Osteoblast (primary cell): ENCODE data around the gene ADAMTSL2. TPM values are rescaled to one million over a fixed set of nuclear protein-coding genes. Genes with fewer than 3 reads are reported as not detected.
A peak's percentile ranks its signal among the peaks of the same experiment; 100 is the strongest.

Source experiments
- DNase-seq: peaks from one replicate; pipeline ENCODE4 v3.0.0; 2011; ENCODE audit warnings: low spot score, mixed read lengths; ENCODE audit not compliant: insufficient read length; ENCODE audit errors: missing footprints
- H2AFZ ChIP-seq: 2 replicates; pipeline ENCODE4 v1.6.0; 2011; ENCODE audit warnings: mild to moderate bottlenecking, low read length
- H3K27ac ChIP-seq: 2 replicates; pipeline ENCODE4 v1.5.1; 2011; ENCODE audit warnings: mild to moderate bottlenecking, low read depth, low read length, moderate library complexity
- H3K27me3 ChIP-seq: 2 replicates; pipeline ENCODE4 v1.6.0; 2012; ENCODE audit warnings: mild to moderate bottlenecking, control low read depth, inconsistent platforms, low read length, moderate library complexity; ENCODE audit not compliant: insufficient read depth
- H3K36me3 ChIP-seq: 2 replicates; pipeline ENCODE4 v1.5.1; 2011; ENCODE audit warnings: mild to moderate bottlenecking, low read length, control low read depth, moderate library complexity; ENCODE audit not compliant: insufficient read depth
- H3K4me1 ChIP-seq: 2 replicates; pipeline ENCODE4 v1.5.1; 2011; ENCODE audit warnings: mild to moderate bottlenecking, low read length, control low read depth, moderate library complexity; ENCODE audit not compliant: insufficient read depth
- H3K4me2 ChIP-seq: 2 replicates; pipeline ENCODE4 v1.6.0; 2011; ENCODE audit warnings: mild to moderate bottlenecking, low read length; ENCODE audit not compliant: insufficient read depth
- H3K4me3 ChIP-seq: fragments of 200-600 bp; sonication (generic); 3 replicates; pipeline ENCODE4 v1.5.1; 2012; ENCODE audit warnings: mild to moderate bottlenecking, low read length, inconsistent platforms; ENCODE audit not compliant: insufficient read depth
- H3K79me2 ChIP-seq: 2 replicates; pipeline ENCODE4 v1.6.0; 2012; ENCODE audit warnings: mild to moderate bottlenecking, low read length, control low read depth, inconsistent platforms; ENCODE audit not compliant: insufficient read depth
- H3K9me3 ChIP-seq: 2 replicates; pipeline ENCODE4 v1.5.1; 2011; ENCODE audit warnings: low read depth, low read length, control low read depth
- H4K20me1 ChIP-seq: 2 replicates; pipeline ENCODE4 v1.6.0; 2012; ENCODE audit warnings: mild to moderate bottlenecking, low read length, control low read depth; ENCODE audit not compliant: insufficient read depth
- total RNA-seq: library from RNA; depleted of rRNA; stranded (reverse); fragments of >200 nt; gene quantifications from 2 replicates; pipeline ENCODE4 v1.2.3, GENCODE V29; 2012
- TF ChIP-seq, protein P1 (sequence below): IDR thresholded peaks from 2 replicates; pipeline ENCODE4 v1.5.1; 2011; ENCODE audit warnings: mild to moderate bottlenecking, low read depth, low read length, moderate library complexity; ENCODE audit errors: extremely low read depth

ADAMTSL2 gene
- total RNA-seq, 1 donor = under 0.01 TPM

DNA sequence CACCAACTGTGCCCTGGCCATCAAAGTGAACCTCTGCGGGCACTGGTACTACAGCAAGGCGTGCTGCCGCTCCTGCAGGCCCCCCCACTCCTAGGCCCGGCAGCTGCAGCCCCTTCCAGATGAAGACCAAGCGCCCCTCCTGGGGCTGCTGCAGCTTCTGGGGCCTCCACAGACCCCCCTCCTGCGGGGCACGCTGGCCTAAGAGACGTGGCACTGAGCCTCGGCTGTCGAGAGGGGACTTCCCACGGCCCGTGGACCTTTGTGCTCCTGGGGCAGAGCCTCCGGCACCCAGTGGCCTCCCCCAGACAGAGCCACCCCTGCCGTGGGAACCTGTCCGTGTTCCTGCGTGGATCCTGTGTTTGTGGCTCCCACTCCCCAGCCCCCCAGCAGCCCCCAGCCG, 40.3 kb downstream of the ADAMTSL2 start:
- Histone ChIP-seq H3K27me3 (no peaks in the 10 kb centered on the region), H4K20me1 (no peaks in the 10 kb centered on the region), H3K4me3 (no peak overlapping the region), H3K9me3 (no peaks in the 10 kb centered on the region), H3K27ac (no peak overlapping the region), H3K79me2 (no peaks in the 10 kb centered on the region), H3K36me3 (no peaks in the 10 kb centered on the region), H3K4me2 (no peak overlapping the region), H3K4me1 (no peaks in the 10 kb centered on the region), H2AFZ (no peak overlapping the region)
- TF ChIP-seq, protein P1, sequence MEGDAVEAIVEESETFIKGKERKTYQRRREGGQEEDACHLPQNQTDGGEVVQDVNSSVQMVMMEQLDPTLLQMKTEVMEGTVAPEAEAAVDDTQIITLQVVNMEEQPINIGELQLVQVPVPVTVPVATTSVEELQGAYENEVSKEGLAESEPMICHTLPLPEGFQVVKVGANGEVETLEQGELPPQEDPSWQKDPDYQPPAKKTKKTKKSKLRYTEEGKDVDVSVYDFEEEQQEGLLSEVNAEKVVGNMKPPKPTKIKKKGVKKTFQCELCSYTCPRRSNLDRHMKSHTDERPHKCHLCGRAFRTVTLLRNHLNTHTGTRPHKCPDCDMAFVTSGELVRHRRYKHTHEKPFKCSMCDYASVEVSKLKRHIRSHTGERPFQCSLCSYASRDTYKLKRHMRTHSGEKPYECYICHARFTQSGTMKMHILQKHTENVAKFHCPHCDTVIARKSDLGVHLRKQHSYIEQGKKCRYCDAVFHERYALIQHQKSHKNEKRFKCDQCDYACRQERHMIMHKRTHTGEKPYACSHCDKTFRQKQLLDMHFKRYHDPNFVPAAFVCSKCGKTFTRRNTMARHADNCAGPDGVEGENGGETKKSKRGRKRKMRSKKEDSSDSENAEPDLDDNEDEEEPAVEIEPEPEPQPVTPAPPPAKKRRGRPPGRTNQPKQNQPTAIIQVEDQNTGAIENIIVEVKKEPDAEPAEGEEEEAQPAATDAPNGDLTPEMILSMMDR = no peak
- DNase-seq = no peak

DNA sequence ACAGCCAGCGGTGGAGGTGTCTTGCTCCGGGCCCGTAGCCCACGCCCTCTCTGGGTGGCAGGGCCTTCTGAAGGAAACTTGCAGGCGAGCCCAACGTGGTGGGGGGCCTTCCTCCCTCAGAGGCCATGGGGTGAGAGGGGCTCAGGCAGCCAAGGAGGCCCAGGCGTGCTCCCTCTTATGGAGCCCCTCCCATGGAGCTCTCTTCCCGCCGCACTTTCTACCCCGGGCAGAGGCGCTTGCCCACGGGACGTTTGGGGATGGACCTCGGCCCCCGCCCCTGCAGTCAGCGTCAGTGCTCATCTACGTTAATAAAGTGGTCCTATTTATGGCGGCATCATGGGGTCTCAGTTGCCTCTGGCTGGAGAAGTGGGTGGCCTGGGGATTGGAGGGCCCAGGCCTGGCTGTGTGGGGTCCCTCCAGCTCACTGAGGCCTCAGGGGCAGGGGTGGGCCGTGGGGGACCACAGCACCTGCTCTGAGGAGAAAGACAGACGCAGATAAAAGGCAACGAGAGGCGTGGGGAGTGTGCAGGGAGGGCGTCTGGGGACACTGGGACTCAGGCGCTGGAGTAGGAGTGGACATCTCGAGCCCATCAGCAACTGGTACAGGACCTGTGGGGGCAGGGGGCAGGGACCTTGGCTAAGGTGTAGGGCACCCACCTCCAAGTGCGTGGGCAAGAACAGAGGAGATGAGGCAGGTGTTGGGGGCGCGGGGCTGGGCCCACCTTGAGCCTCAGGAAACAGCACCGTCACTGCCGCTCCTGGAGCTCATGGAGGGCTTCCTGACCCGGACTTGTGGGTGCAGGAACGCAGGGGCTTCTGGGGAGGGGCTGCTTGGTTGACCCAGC, 40.9 kb downstream of the ADAMTSL2 start:
- no peak overlapping the region for H3K4me2 ChIP-seq

DNA sequence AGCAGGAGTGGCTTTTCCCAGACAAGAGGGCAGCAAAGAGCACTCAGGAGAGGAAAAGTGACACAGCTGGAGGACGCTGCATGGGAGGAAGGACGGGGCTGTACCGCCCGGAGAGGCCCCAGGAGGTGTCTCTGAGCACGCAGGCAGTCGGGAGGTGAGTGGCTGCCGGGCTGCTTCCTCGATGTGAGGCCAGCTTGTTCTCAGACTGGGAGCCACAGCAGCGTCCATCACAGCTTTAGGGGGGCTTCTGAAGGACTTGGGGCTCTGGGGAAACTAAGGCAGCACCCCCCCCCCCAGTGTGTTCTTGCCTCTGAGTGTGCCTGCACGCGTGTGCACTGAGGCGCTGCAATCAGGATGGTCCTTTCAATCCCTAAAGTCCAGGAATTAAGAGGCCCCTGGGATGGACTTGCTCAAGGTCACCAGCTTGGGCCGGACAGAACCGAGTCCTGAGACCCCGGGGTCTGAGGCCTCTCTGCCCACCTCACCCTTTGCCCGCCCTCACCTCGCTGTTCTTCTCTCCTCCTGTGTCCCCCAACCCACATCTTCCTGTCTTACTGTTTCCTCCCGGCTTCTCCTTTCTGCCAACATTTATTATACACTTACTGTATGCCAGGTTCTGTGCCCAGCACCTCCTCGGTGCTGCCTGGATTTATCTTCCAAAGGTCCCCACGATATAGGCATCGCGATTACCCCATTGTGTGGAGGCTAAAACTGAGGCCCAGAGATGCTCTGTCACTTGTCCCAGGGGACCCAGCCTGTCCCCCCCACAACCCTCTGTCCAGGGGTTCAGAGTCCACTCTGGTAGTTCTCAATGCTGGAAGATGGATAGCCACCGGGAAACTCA, 41.7 kb downstream of the ADAMTSL2 start:
- no peaks in the 10 kb centered on the region for H3K9me3 ChIP-seq

More for the DNA sequence above, 40.9 kb downstream of the ADAMTSL2 start:
- no peak for DNase-seq
- Histone ChIP-seq H3K79me2 (no peaks in the 10 kb centered on the region), H3K4me3 (no peak overlapping the region), H3K36me3 (no peaks in the 10 kb centered on the region), H3K4me1 (no peaks in the 10 kb centered on the region), H3K27me3 (no peaks in the 10 kb centered on the region), H2AFZ (no peak overlapping the region), H3K27ac (no peak overlapping the region), H3K9me3 (no peaks in the 10 kb centered on the region), H4K20me1 (no peaks in the 10 kb centered on the region)
- TF ChIP-seq, protein P1 = no peak

More for the DNA sequence above, 41.7 kb downstream of the ADAMTSL2 start:
- Histone ChIP-seq H3K79me2 (no peaks in the 10 kb centered on the region), H3K27ac (no peak overlapping the region), H3K4me2 (peak overlapping the region; percentile 13), H3K4me3 (no peak overlapping the region), H3K27me3 (no peaks in the 10 kb centered on the region), H3K4me1 (no peaks in the 10 kb centered on the region), H4K20me1 (no peaks in the 10 kb centered on the region), H2AFZ (no peak overlapping the region), H3K36me3 (no peaks in the 10 kb centered on the region)
- TF ChIP-seq, protein P1 = no peak
- no peak for DNase-seq
